AG10803 (cell line): ENCODE measurements around the gene GSS.

Experiments used
- DNase-seq: peaks from one replicate; pipeline ENCODE4 v3.0.0; 2010; ENCODE audit warnings: low read depth
- H3K4me3 ChIP-seq: 2 replicates; pipeline ENCODE4 v1.5.1; 2011; ENCODE audit warnings: mild to moderate bottlenecking, low read length, control low read depth
- TF ChIP-seq, protein P1 (sequence below): conservative IDR thresholded peaks from 2 replicates; pipeline ENCODE4 v1.5.1; 2011; ENCODE audit warnings: mild to moderate bottlenecking, low read length, control low read depth, inconsistent platforms

The GSS gene

DNA sequence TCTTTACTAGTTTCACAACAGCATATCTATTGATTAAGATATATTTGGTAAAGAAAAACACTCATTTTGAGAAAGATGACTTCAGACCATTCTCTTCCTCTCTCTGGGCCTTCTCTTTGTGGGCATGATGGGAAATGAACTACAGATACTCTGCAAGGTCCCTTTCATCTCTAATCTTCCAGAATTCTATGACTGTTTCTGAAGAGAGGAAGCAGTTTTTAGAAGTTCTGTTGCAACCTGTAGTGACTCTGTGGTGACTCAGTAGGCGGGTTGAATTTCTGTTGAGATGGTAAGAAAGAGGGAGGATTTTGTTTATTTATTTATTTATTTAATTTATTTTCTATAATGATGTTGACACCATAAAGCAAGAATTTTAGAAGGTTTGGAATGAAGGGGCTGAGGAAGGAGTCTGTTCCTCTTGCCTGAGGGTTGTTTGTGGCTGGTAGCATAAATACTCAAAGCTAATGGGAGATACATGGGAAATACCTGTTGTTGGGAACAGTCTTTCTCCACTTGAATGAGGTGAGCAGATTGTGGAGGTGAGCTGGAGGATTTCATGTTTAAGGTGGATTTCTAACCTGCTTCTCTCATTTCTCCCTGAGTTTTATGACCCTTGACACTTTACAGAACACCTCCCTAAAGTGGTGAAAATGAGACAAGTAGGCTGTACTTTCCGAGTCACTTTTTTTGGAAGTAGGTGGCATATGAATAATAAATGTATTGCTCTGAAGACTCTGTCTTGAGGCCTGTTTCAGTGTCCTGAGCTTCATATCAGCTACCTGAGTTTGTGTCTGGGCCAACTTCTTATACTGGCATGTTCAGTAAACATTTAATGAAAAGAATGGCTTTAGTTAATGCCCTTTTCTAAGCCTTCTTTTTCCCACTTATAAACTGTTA, 64.2 kb downstream of the GSS start:
- TF ChIP-seq, protein P1, sequence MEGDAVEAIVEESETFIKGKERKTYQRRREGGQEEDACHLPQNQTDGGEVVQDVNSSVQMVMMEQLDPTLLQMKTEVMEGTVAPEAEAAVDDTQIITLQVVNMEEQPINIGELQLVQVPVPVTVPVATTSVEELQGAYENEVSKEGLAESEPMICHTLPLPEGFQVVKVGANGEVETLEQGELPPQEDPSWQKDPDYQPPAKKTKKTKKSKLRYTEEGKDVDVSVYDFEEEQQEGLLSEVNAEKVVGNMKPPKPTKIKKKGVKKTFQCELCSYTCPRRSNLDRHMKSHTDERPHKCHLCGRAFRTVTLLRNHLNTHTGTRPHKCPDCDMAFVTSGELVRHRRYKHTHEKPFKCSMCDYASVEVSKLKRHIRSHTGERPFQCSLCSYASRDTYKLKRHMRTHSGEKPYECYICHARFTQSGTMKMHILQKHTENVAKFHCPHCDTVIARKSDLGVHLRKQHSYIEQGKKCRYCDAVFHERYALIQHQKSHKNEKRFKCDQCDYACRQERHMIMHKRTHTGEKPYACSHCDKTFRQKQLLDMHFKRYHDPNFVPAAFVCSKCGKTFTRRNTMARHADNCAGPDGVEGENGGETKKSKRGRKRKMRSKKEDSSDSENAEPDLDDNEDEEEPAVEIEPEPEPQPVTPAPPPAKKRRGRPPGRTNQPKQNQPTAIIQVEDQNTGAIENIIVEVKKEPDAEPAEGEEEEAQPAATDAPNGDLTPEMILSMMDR: no peak
- peak; percentile 74 for DNase-seq
- no peak overlapping the region for H3K4me3 ChIP-seq

DNA sequence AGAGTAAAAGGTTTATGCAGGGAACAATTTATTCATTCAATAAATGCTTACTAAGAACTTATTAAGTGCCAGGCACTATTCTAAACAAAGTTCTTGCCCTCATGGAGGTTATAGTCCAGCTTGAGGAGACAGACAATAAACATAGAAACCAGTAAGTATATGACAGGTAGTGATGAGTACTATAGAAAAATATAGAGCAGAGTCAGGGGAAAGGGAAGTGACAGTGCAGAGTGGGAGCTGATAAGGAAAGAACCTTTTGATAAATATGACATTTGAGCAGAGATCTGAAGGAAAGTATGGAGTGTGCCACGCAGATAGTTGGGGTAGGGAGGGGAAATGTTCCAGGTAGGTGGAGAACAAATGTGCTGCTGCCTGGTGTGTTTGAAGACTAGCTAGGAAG, 67.1 kb downstream of the GSS start:
- TF ChIP-seq, protein P1: no peak
- no peak for DNase-seq
- H3K4me3 ChIP-seq: no peak overlapping the region

DNA sequence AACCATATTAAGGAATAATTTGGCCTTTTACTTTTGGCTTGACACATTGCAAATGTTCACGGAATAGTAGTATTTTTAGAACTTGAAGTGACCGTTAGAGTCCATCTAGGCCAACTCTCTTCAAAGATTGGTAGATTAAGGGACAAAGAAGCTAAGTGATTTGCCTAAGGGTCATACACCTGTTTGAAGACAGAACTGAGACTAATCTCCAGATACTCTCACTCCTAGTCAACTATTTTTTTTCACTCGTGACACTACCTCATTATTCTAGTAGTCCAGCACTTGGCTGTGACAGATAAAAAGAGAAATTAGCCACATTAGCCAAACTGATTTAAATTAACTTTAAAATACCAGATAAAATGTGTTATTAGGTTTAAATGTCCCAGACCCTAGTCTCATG, 68.6 kb downstream of the GSS start:
- no peak for DNase-seq
- no peak overlapping the region for H3K4me3 ChIP-seq
- TF ChIP-seq, protein P1: no peak

DNA sequence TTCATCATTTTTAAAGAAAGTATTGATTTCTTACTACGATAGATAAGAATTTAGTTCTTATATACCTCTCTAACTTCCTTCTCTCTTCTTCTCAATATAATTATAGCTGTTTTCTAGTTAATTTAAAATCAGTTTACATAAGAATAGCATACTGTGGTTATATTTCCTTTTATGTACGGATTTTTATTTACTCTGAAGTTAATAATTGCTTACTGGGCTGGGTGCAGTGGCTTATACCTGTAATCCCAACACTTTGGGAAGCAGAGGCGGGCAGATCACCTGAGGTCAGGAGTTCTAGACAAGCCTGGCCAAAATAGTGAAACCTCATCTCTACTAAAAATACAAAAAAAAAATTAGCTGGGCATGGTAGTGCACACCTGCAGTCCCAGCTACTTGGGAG, 69.5 kb downstream of the GSS start:
- no peak overlapping the region for H3K4me3 ChIP-seq
- TF ChIP-seq, protein P1: no peak
- no peak for DNase-seq

DNA sequence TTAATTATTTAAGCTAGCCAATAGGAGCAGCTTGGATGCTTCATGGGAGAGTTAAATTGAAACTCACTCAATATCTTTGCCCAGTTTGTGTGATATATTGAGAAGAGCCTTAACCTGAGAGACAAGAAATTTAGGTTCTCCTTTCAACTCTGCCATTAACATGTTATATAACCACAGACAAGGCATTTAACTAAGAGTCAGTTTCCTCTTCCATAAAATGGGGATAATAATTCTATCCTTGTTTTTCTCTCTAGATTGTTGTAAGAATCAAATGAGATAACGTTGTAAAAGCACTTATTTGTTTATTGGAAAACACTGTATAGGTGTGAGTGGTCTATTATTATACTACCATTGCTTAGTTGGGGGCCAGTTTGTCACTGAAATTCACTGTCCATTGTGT, 71.3 kb downstream of the GSS start:
- H3K4me3 ChIP-seq: no peak overlapping the region
- TF ChIP-seq, protein P1: no peak
- no peak for DNase-seq

GRCh38 chr20:34883809-34884208, 71.8 kb downstream of the GSS start:
- DNase-seq: no peak

More at GRCh38 chr20:34883809-34884208, 71.8 kb downstream of the GSS start:
- no peak overlapping the region for H3K4me3 ChIP-seq
- TF ChIP-seq, protein P1: no peak
